WTC11 (cell line): Measurements from ENCODE around the gene INPP5E.

Source experiments
- CREB1 ChIP-seq: sonication (generic); formaldehyde crosslinking; IDR thresholded peaks from 2 replicates; pipeline ENCODE4 v1.8.0; 2023; ENCODE audit warnings: mild to moderate bottlenecking, missing genetic modification reagents
- FOXK1 ChIP-seq: sonication (generic); formaldehyde crosslinking; IDR thresholded peaks from 2 replicates; pipeline ENCODE4 v1.8.0; 2022; ENCODE audit warnings: mild to moderate bottlenecking, moderate library complexity, missing genetic modification reagents
- GTF2I ChIP-seq: fragments of 250-450 bp; sonication (Bioruptor Pico); conservative IDR thresholded peaks from 2 replicates; pipeline ENCODE4 v1.4.0; 2021; ENCODE audit warnings: mild to moderate bottlenecking
- TCF7 ChIP-seq: sonication (generic); formaldehyde crosslinking; IDR thresholded peaks from 2 replicates; pipeline ENCODE4 v1.8.0; 2022; ENCODE audit warnings: mild to moderate bottlenecking, low read depth, missing genetic modification reagents, moderate library complexity
- TP53 ChIP-seq: sonication (generic); formaldehyde crosslinking; IDR thresholded peaks from 2 replicates; pipeline ENCODE4 v1.8.1; 2023; ENCODE audit warnings: mild to moderate bottlenecking, missing genetic modification reagents
- ZBTB21 ChIP-seq: sonication (generic); formaldehyde crosslinking; IDR thresholded peaks from 2 replicates; pipeline ENCODE4 v1.8.1; 2023; ENCODE audit warnings: mild to moderate bottlenecking, missing genetic modification reagents, borderline replicate concordance
- ZNF121 ChIP-seq: sonication (generic); formaldehyde crosslinking; IDR thresholded peaks from 2 replicates; pipeline ENCODE4 v1.8.0; 2023; ENCODE audit warnings: missing genetic modification reagents
- TF ChIP-seq, protein P1 (sequence below): fragments of 200-600 bp; IDR thresholded peaks from 2 replicates; pipeline ENCODE4 v1.8.0; 2022; ENCODE audit warnings: antibody characterized with exemption
- TF ChIP-seq, protein P2 (sequence below): fragments of 250-450 bp; sonication (Bioruptor Pico); IDR thresholded peaks from 2 replicates; pipeline ENCODE4 v1.9.0; 2021; ENCODE audit warnings: mild to moderate bottlenecking, borderline replicate concordance
- TF ChIP-seq, protein P3 (sequence below): sonication (generic); formaldehyde crosslinking; IDR thresholded peaks from 2 replicates; pipeline ENCODE4 v1.8.0; 2022; ENCODE audit warnings: mild to moderate bottlenecking, missing genetic modification reagents
- TF ChIP-seq, protein P4 (sequence below): sonication (generic); formaldehyde crosslinking; IDR thresholded peaks from 2 replicates; pipeline ENCODE4 v1.8.0; 2022; ENCODE audit warnings: mild to moderate bottlenecking, missing genetic modification reagents
- TF ChIP-seq, protein P5 (sequence below): sonication (generic); formaldehyde crosslinking; IDR thresholded peaks from 2 replicates; pipeline ENCODE4 v1.8.1; 2022; ENCODE audit warnings: low read depth, missing genetic modification reagents, borderline replicate concordance

DNA sequence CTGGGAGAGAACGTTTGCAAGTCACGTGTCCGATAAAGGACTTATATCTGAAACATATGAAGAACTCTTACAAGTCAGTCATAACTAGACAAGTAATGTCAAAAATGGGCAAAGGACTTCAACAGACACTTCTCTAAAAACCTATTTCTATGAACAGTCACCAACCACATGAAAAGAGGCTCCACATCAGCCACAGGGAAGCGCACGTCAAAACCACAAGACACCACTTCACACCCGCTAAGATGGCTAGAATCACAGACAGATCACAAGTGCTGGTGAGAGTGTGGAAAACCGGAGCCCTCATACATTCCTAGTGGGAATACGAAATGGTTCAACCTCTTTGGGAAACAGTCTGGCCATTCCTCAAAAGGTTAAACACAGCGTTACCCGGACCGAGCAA lies 54.6 kb downstream of the INPP5E start:
- no peak for TF ChIP-seq TCF7 (CRISPR knock-in tag)
- TF ChIP-seq, protein P1, sequence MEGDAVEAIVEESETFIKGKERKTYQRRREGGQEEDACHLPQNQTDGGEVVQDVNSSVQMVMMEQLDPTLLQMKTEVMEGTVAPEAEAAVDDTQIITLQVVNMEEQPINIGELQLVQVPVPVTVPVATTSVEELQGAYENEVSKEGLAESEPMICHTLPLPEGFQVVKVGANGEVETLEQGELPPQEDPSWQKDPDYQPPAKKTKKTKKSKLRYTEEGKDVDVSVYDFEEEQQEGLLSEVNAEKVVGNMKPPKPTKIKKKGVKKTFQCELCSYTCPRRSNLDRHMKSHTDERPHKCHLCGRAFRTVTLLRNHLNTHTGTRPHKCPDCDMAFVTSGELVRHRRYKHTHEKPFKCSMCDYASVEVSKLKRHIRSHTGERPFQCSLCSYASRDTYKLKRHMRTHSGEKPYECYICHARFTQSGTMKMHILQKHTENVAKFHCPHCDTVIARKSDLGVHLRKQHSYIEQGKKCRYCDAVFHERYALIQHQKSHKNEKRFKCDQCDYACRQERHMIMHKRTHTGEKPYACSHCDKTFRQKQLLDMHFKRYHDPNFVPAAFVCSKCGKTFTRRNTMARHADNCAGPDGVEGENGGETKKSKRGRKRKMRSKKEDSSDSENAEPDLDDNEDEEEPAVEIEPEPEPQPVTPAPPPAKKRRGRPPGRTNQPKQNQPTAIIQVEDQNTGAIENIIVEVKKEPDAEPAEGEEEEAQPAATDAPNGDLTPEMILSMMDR = no peak
- TF ChIP-seq, protein P2, sequence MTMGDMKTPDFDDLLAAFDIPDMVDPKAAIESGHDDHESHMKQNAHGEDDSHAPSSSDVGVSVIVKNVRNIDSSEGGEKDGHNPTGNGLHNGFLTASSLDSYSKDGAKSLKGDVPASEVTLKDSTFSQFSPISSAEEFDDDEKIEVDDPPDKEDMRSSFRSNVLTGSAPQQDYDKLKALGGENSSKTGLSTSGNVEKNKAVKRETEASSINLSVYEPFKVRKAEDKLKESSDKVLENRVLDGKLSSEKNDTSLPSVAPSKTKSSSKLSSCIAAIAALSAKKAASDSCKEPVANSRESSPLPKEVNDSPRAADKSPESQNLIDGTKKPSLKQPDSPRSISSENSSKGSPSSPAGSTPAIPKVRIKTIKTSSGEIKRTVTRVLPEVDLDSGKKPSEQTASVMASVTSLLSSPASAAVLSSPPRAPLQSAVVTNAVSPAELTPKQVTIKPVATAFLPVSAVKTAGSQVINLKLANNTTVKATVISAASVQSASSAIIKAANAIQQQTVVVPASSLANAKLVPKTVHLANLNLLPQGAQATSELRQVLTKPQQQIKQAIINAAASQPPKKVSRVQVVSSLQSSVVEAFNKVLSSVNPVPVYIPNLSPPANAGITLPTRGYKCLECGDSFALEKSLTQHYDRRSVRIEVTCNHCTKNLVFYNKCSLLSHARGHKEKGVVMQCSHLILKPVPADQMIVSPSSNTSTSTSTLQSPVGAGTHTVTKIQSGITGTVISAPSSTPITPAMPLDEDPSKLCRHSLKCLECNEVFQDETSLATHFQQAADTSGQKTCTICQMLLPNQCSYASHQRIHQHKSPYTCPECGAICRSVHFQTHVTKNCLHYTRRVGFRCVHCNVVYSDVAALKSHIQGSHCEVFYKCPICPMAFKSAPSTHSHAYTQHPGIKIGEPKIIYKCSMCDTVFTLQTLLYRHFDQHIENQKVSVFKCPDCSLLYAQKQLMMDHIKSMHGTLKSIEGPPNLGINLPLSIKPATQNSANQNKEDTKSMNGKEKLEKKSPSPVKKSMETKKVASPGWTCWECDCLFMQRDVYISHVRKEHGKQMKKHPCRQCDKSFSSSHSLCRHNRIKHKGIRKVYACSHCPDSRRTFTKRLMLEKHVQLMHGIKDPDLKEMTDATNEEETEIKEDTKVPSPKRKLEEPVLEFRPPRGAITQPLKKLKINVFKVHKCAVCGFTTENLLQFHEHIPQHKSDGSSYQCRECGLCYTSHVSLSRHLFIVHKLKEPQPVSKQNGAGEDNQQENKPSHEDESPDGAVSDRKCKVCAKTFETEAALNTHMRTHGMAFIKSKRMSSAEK = no peak
- no peak for TF ChIP-seq ZBTB21 (CRISPR knock-in tag)
- TF ChIP-seq ZNF121 (CRISPR knock-in tag) = no peak
- TF ChIP-seq, protein P3, sequence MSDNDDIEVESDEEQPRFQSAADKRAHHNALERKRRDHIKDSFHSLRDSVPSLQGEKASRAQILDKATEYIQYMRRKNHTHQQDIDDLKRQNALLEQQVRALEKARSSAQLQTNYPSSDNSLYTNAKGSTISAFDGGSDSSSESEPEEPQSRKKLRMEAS (CRISPR knock-in tag) = no peak
- TF ChIP-seq, protein P4, sequence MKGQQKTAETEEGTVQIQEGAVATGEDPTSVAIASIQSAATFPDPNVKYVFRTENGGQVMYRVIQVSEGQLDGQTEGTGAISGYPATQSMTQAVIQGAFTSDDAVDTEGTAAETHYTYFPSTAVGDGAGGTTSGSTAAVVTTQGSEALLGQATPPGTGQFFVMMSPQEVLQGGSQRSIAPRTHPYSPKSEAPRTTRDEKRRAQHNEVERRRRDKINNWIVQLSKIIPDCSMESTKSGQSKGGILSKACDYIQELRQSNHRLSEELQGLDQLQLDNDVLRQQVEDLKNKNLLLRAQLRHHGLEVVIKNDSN (CRISPR knock-in tag) = no peak
- TF ChIP-seq, protein P5, sequence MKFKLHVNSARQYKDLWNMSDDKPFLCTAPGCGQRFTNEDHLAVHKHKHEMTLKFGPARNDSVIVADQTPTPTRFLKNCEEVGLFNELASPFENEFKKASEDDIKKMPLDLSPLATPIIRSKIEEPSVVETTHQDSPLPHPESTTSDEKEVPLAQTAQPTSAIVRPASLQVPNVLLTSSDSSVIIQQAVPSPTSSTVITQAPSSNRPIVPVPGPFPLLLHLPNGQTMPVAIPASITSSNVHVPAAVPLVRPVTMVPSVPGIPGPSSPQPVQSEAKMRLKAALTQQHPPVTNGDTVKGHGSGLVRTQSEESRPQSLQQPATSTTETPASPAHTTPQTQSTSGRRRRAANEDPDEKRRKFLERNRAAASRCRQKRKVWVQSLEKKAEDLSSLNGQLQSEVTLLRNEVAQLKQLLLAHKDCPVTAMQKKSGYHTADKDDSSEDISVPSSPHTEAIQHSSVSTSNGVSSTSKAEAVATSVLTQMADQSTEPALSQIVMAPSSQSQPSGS (CRISPR knock-in tag) = no peak
- TF ChIP-seq FOXK1 (CRISPR knock-in tag) = no peak
- no peak for TF ChIP-seq TP53 (CRISPR knock-in tag)
- TF ChIP-seq CREB1 (CRISPR knock-in tag) = no peak
- TF ChIP-seq GTF2I = no peak
